Esophagus squamous epithelium (tissue), 5 donors: ENCODE measurements around the gene CA6. TPM values are rescaled to one million over a fixed set of nuclear protein-coding genes. Genes with fewer than 3 reads are reported as not detected.

Experiments used
- DNase-seq: peaks from one replicate; lab custom pipeline; 2025; lab: John Stamatoyannopoulos, UW
- H3K27ac ChIP-seq, 4 donors: fragments of 200-600 bp; sonication (generic); one replicate each; pipeline ENCODE4 v1.5.1; 2016 to 2019; ENCODE audit warnings: mild to moderate bottlenecking in 1 of 4
- H3K27me3 ChIP-seq, 4 donors: fragments of 200-600 bp; sonication (generic); 1 replicate in 3 of 4; 2 replicates in 1 of 4; pipeline versions ENCODE4 v1.5.1 to v1.6.0; 2017 to 2021; ENCODE audit warnings: antibody characterized with exemption in 1 of 4
- H3K36me3 ChIP-seq, 3 donors: fragments of 200-600 bp; sonication (generic); one replicate each; pipeline ENCODE4 v1.5.1; 2016 to 2019
- H3K4me1 ChIP-seq, 3 donors: fragments of 200-600 bp; sonication (generic); one replicate each; pipeline ENCODE4 v1.5.1; 2017 to 2019
- H3K4me3 ChIP-seq, 4 donors: fragments of 200-600 bp; sonication (generic); 1 replicate in 3 of 4; 2 replicates in 1 of 4; pipeline ENCODE4 v1.5.1; 2016 to 2019; ENCODE audit warnings: mild to moderate bottlenecking in 2 of 4, moderate library complexity in 1 of 4
- H3K9me3 ChIP-seq, 3 donors: fragments of 200-600 bp; sonication (generic); one replicate each; pipeline ENCODE4 v1.5.1; 2016 to 2019
- POLR2A ChIP-seq, 4 donors: fragments of 450-650 bp; IDR thresholded peaks; one replicate each; pipeline ENCODE4 v1.6.1; 2017; ENCODE audit warnings: antibody characterized with exemption in 4 of 4, mild to moderate bottlenecking in 4 of 4, moderate library complexity in 3 of 4
- WGBS, 2 donors: methylation state at CpG; one replicate each; pipeline ENCODE4 v1.1.5; 2018; 5-methylcytosine and 5-hydroxymethylcytosine counted together
- intact Hi-C: fragments of 100-400 bp; cut with DNase I; formaldehyde crosslinking; loops from one replicate; pipeline ENCODE4 v1.15.0; 2022
- total RNA-seq, 4 donors: library from RNA; depleted of rRNA; stranded (reverse); fragments of >200 nt; gene quantifications; one replicate each; pipeline ENCODE4 v1.1.0, GENCODE V29; 2016
- TF ChIP-seq, protein P1 (sequence below), 6 experiments: fragments of 450-650 bp in 4 of 6; fragments of 200-600 bp in 2 of 6; sonication (generic) in 2 of 6; IDR thresholded peaks; one replicate each; pipeline ENCODE4 v1.5.1; 2016 to 2019; ENCODE audit warnings: antibody characterized with exemption in 6 of 6, mild to moderate bottlenecking in 4 of 6, moderate library complexity in 4 of 6
- donor health status: DM: yes; HTN: yes; CAD: no.

The CA6 gene
- total RNA-seq, 4 donors from 2014 or later, result not detected

DNA sequence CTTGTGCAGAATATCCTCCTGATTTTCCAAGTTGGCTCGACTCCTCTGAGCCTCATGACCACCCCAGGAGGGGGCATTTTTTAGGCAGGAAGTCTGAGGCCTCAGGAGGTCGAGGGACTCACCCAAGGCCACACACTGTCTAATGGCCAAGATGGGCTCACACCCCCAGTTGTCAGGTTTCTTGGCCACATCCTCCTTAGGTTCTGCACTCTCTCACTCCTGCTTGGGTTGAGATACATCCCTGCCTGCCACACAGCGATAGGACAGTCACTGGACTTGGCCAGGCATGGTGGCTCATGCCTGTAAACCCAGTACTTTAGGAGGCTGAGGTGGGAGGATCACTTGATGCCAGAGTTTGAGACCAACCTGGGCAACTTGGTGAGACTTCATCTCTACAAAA lies 4.6 kb downstream of the CA6 start:
- H3K4me3 ChIP-seq, result no peak overlapping the region
- H3K9me3 ChIP-seq, result no peaks in the 10 kb centered on the region
- no peak for DNase-seq
- H3K4me1 ChIP-seq, result peaks cover 0 to 12% (median 0%) of the 10 kb centered on the region in 3 donors
- intact Hi-C loops, result no loop called here
- TF ChIP-seq POLR2A (IDR thresholded peaks at IDR 0.05), result no peak
- TF ChIP-seq, protein P1, sequence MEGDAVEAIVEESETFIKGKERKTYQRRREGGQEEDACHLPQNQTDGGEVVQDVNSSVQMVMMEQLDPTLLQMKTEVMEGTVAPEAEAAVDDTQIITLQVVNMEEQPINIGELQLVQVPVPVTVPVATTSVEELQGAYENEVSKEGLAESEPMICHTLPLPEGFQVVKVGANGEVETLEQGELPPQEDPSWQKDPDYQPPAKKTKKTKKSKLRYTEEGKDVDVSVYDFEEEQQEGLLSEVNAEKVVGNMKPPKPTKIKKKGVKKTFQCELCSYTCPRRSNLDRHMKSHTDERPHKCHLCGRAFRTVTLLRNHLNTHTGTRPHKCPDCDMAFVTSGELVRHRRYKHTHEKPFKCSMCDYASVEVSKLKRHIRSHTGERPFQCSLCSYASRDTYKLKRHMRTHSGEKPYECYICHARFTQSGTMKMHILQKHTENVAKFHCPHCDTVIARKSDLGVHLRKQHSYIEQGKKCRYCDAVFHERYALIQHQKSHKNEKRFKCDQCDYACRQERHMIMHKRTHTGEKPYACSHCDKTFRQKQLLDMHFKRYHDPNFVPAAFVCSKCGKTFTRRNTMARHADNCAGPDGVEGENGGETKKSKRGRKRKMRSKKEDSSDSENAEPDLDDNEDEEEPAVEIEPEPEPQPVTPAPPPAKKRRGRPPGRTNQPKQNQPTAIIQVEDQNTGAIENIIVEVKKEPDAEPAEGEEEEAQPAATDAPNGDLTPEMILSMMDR (IDR thresholded peaks at IDR 0.05), result no peak
- no peaks in the 10 kb centered on the region for H3K27me3 ChIP-seq
- WGBS, 2 donors, result 20 to 31% methylated on average over 1 to 2 of the region's 3 CpGs
- no peak overlapping the region for H3K27ac ChIP-seq
- H3K36me3 ChIP-seq, result no peaks in the 10 kb centered on the region

DNA sequence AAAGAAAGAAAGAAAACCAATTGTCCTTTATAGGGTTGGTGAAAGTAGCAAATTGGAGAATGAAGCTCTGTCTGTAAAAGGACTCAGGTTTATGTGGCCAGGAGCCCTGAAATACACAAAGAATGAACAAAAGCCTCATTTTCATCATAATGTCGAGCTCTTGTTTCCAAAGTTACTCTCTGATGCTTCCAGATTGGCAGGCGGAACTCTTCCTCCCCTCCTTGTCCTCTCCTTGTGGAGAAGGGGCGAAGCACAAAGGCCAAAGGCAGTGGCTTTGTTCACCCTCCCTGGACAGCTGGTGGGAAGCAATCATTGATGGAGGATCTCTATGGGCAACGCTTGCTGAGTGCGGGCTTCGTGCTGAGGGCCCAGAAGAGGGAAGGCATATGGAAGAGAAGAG lies 5.6 kb downstream of the CA6 start:
- H3K36me3 ChIP-seq, result no peaks in the 10 kb centered on the region
- peaks cover 0 to 20% (median 0%) of the 10 kb centered on the region in 3 donors for H3K4me1 ChIP-seq
- 70 to 86% methylated on average over 4 to 5 of the region's 6 CpGs for WGBS, 2 donors
- no peak overlapping the region for H3K27ac ChIP-seq
- no peaks in the 10 kb centered on the region for H3K9me3 ChIP-seq
- H3K4me3 ChIP-seq, result no peak overlapping the region
- H3K27me3 ChIP-seq, result no peaks in the 10 kb centered on the region
- TF ChIP-seq POLR2A (IDR thresholded peaks at IDR 0.05), result no peak
- intact Hi-C loops, result no loop called here
- no peak for DNase-seq

DNA sequence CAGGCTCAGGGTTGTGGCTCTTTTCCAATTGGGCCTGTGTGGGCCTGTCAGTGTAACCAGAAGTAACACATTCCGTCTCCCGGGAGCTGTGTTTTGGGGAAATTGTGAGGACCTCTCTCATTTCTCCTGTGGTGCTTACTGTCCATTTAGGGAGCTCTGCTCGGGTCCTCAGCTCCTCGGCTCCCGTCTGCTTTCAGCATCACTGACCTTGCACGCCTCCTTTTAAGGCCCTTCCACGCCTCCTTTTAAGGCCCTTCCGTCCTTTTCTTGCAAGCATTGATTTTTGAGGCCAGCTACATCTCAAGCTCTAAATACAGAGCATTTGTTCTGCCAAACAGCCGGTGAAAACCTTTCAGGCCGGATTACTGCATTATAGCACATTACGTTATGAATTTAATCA lies 9.7 kb downstream of the CA6 start:
- peaks cover 0 to 39% (median 3%) of the 10 kb centered on the region in 3 donors for H3K4me1 ChIP-seq
- intact Hi-C loops, result no loop called here
- no peak overlapping the region for H3K4me3 ChIP-seq
- 26 to 27% methylated on average over 11 of the region's 11 CpGs for WGBS, 2 donors
- H3K27ac ChIP-seq, result peak overlapping the region; percentile 3 to 74 (median 61)
- H3K36me3 ChIP-seq, result no peaks in the 10 kb centered on the region
- DNase-seq, result no peak
- TF ChIP-seq POLR2A (IDR thresholded peaks at IDR 0.05), result no peak
- TF ChIP-seq, protein P1 (IDR thresholded peaks at IDR 0.05), result no peak
- H3K27me3 ChIP-seq, result no peaks in the 10 kb centered on the region
- no peaks in the 10 kb centered on the region for H3K9me3 ChIP-seq

DNA sequence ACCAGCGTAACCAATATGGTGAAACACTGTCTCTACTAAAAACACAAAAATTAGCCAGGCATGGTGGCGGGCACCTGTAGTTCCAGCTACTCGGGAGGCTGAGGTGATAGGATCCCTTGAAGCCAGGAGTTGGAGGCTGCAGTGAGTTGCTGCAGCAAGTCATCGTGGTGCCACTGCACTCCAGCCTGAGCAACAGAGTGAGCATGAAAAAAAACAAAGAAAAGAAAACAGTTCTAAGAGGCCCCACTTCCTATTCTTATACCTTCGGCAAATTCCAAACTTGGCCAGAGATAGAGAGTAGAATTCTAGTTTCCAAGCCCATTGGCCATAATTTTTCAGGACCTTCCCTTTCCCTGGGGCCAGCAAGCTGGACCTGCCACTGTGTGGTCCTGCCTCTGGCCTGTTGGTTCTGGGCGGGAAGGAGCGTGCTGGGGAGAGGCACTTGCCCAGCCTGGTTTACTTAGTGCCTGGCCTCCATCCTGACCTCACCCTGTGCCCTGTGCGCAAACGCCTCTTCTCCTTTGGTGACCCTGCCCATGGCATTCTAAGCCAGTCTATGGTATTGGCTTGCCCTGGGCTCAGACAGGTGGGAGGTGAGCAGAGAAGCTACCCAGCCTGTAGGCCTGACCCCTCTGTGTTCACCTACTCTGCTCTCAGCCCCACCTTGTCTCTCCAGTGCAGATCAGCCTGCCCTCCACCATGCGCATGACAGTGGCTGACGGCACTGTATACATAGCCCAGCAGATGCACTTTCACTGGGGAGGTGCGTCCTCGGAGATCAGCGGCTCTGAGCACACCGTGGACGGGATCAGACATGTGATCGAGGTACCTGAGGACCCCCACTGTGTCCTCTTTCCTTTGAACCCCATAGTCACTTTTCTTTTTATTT lies 11.0 kb downstream of the CA6 start:
- no peak for DNase-seq
- Histone ChIP-seq H3K9me3 (no peaks in the 10 kb centered on the region), H3K4me1 (peaks cover 0 to 39% (median 3%) of the 10 kb centered on the region in 3 donors), H3K4me3 (no peak overlapping the region), H3K27me3 (no peaks in the 10 kb centered on the region), H3K27ac (no peak overlapping the region), H3K36me3 (no peaks in the 10 kb centered on the region)
- 88 to 89% methylated on average over 11 to 16 of the region's 17 CpGs for WGBS, 2 donors
- TF ChIP-seq, protein P1 (IDR thresholded peaks at IDR 0.05), result no peak
- intact Hi-C loops, result no loop called here

DNA sequence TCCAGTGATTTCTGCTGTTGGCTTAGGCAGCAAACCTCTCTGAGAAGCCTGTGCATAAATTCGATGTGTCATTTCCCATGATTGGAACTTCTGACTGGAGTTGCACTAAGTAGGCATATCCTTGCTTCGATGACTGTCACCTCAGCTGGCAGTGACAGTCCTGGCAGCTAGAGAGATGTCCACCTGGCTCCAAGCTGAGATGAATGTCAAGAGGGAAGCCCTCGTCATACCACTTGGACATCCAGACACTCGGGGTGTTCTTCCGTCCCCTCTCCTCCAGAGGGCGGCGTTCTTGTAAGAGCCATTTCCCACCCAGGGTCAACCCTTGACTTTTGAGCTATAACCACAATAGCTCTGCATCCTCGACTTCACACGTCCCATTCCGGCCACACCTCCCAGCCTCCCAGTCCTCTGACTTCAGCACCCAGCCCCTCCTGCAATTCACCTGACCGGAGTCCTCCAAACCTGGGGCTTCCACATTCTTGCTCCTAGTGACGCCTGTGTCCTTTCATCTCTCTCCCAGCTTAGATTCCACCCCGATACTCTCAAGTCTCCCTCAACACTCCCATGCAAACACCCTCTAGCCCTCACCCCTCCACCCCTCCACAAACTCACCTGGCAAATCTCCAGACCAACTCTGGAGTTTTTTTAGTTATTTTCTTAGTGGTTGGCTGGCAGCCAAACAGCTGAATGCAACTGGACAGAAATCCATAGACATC lies 17.3 kb downstream of the CA6 start:
- Histone ChIP-seq H3K27me3 (no peaks in the 10 kb centered on the region), H3K36me3 (no peaks in the 10 kb centered on the region), H3K4me3 (no peak overlapping the region), H3K9me3 (no peaks in the 10 kb centered on the region), H3K4me1 (peaks cover 0 to 13% (median 0%) of the 10 kb centered on the region in 3 donors), H3K27ac (no peak overlapping the region)
- WGBS, 2 donors, result 51 to 57% methylated on average over 7 to 11 of the region's 13 CpGs
- intact Hi-C loops, result no loop called here
- DNase-seq, result no peak
- TF ChIP-seq POLR2A (IDR thresholded peaks at IDR 0.05), result no peak
- TF ChIP-seq, protein P1 (IDR thresholded peaks at IDR 0.05), result peak in 4 of 6 experiments; percentile 7 to 53 (median 26)
